Naive thymus-derived CD4-positive, alpha-beta T cell (primary cell): Measurements from ENCODE around the gene OLFML2A. TPM values are rescaled to one million over a fixed set of nuclear protein-coding genes. Genes with fewer than 3 reads are reported as not detected.
"Not testable (repeated sequence)": the region's sequence is repeated elsewhere in the genome, so short reads cannot be mapped to it uniquely, and the experiment has no call there.

Experiments
- ATAC-seq: fragments of 150-1000 bp; cut with Tn5 transposase; 2 replicates; pipeline ENCODE4 v1.10.0; 2021; ENCODE audit warnings: mild to moderate bottlenecking, moderate library complexity
- CTCF ChIA-PET: fragments of 350-600 bp; sonication (Branson Sonifier 250); formaldehyde crosslinking; loops from one replicate; lab custom pipeline; 2021; ENCODE audit warnings: antibody characterized with exemption; lab: Charles Lee
- POLR2A ChIA-PET: fragments of 350-600 bp; sonication (Branson Sonifier 250); formaldehyde crosslinking; loops from one replicate; lab custom pipeline; 2021; ENCODE audit warnings: antibody characterized with exemption, inconsistent platforms; lab: Charles Lee
- DNase-seq, 9 donors: peaks; one replicate each; pipeline versions ENCODE4 v3.0.0 to v3.0.0-alpha.2; 2020 to 2022; ENCODE audit warnings: mixed read lengths in 1 of 9
- H3K27ac ChIP-seq: one replicate; pipeline ENCODE4 v1.7.0; 2013; ENCODE audit warnings: mild to moderate bottlenecking, low read depth, low read length, moderate library complexity
- H3K27me3 ChIP-seq, 2 donors: one replicate each; pipeline ENCODE4 v1.7.0; 2013; ENCODE audit warnings: low read length in 2 of 2, mild to moderate bottlenecking in 2 of 2, moderate library complexity in 2 of 2; ENCODE audit not compliant: control insufficient read depth in 2 of 2, insufficient read depth in 2 of 2
- H3K36me3 ChIP-seq, 3 experiments: 1 replicate in 2 of 3; 2 replicates in 1 of 3; pipeline ENCODE4 v1.7.0; 2013; ENCODE audit warnings: low read length in 3 of 3, mild to moderate bottlenecking in 3 of 3, moderate library complexity in 1 of 3; ENCODE audit not compliant: insufficient read depth in 3 of 3, control insufficient read depth in 2 of 3
- H3K4me1 ChIP-seq, 2 donors: one replicate each; pipeline ENCODE4 v1.7.0; 2013; ENCODE audit warnings: low read length in 2 of 2, mild to moderate bottlenecking in 2 of 2, moderate library complexity in 1 of 2; ENCODE audit not compliant: control insufficient read depth in 2 of 2, insufficient read depth in 2 of 2
- H3K4me3 ChIP-seq: 2 replicates; pipeline ENCODE4 v1.7.0; 2013; ENCODE audit warnings: mild to moderate bottlenecking, low read length
- H3K9me3 ChIP-seq, 3 experiments: 1 replicate in 2 of 3; 2 replicates in 1 of 3; pipeline ENCODE4 v1.7.0; 2013; ENCODE audit warnings: low read length in 3 of 3; ENCODE audit not compliant: control insufficient read depth in 2 of 3
- H3K27ac Mint-ChIP-seq, 9 donors: one replicate each; pipeline ENCODE4 v1.8.0; 2020 to 2022; ENCODE audit warnings: mixed read lengths in 9 of 9, mild to moderate bottlenecking in 8 of 9, moderate library complexity in 5 of 9, inconsistent platforms in 2 of 9
- H3K27me3 Mint-ChIP-seq, 5 donors: one replicate each; pipeline ENCODE4 v1.8.0; 2021 to 2022; ENCODE audit warnings: mixed read lengths in 5 of 5, mild to moderate bottlenecking in 1 of 5
- H3K36me3 Mint-ChIP-seq, 5 donors: one replicate each; pipeline ENCODE4 v1.8.0; 2020 to 2022; ENCODE audit warnings: mixed read lengths in 5 of 5, mild to moderate bottlenecking in 3 of 5, inconsistent platforms in 1 of 5
- H3K4me1 Mint-ChIP-seq, 7 donors: one replicate each; pipeline ENCODE4 v1.8.0; 2020 to 2022; ENCODE audit warnings: mixed read lengths in 7 of 7, mild to moderate bottlenecking in 3 of 7, inconsistent platforms in 1 of 7
- H3K4me3 Mint-ChIP-seq, 10 donors: one replicate each; pipeline ENCODE4 v1.8.0; 2020 to 2022; ENCODE audit warnings: mild to moderate bottlenecking in 10 of 10, mixed read lengths in 10 of 10, moderate library complexity in 6 of 10, inconsistent platforms in 2 of 10
- H3K9me3 Mint-ChIP-seq, 11 donors: one replicate each; pipeline ENCODE4 v1.8.0; 2020 to 2022; ENCODE audit warnings: mixed read lengths in 11 of 11, mild to moderate bottlenecking in 4 of 11, inconsistent platforms in 1 of 11, moderate library complexity in 1 of 11
- intact Hi-C, 2 donors: fragments of 100-400 bp; cut with micrococcal nuclease; formaldehyde crosslinking; loops; one replicate each; pipeline ENCODE4 v1.15.1; 2023
- polyA plus RNA-seq, 2 donors: library from polyadenylated mRNA; unstranded; fragments of 300-500 nt; fragmentation: Illumina TruSeq; gene quantifications; one replicate each; pipeline ENCODE4 v1.2.3, GENCODE V29; 2021
- total RNA-seq, 6 experiments: library from RNA in 5 of 6; stranded (reverse) in 5 of 6; gene quantifications; 1 replicate in 5 of 6; 2 replicates in 1 of 6; pipeline ENCODE4 v1.2.3 and lab custom pipeline; 2021 to 2026

OLFML2A gene
- total and polyA plus RNA-seq, 7 experiments from 2014 or later = 0.51 TPM; not detected in 6

DNA sequence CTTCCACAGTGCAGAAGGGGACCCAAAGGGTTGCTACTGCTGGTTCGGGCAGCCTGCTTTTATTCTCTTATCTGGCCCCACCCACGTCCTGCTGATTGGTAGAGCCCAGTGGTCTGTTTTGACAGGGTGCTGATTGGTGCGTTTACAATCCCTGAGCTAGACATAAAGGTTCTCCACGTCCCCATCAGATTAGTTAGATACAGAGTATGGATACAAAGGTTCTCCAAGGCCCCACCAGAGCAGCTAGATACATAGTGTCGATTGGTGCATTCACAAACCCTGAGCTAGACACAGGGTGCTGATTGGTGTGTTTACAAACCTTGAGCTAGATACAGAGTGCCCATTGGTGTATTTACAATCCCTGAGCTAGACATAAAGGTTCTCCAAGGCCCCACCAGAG, 61.2 kb downstream of the OLFML2A start:
- ATAC-seq, H3K4me1 ChIP-seq, H3K36me3 ChIP-seq, H3K4me1 Mint-ChIP-seq, DNase-seq, POLR2A ChIA-PET, CTCF ChIA-PET, H3K4me3 ChIP-seq, H3K27ac ChIP-seq, H3K27ac Mint-ChIP-seq, H3K9me3 ChIP-seq, intact Hi-C loops, H3K36me3 Mint-ChIP-seq, H3K27me3 ChIP-seq, H3K9me3 Mint-ChIP-seq: not testable (repeated sequence)
- peak overlapping the region in 2 of 10 donors; percentile 23 to 54 for H3K4me3 Mint-ChIP-seq
- H3K27me3 Mint-ChIP-seq = peaks cover 19 to 36% (median 23%) of the 10 kb centered on the region in 5 donors

DNA sequence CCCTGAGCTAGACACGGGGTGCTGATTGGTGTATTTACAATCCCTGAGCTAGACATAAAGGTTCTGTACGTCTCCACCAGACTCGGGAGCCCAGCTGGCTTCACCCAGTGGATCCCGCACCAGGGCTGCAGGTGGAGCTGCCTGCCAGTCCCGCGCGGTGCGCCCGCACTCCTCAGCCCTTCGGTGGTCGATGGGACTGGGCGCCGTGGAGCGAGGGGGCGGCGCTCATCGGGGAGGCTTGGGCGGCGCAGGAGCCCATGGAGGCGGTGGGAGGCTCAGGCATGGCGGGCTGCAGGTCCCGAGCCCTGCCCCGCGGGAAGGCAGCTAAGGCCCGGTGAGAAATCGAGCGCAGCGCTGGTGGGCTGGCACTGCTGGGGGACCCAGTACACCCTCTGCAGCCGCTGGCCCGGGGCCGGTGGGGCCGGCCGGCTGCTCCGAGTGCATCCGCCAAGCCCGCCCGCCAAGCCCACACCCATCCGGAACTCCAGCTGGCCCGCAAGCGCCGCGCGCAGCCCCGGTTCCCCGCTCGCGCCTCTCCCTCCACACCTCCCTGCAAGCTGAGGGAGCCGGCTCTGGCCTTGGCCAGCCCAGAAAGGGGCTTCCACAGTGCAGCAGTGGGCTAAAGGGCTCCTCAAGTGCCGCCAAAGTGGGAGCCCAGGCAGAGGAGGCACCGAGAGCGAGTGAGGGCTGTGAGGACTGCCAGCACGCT, 61.8 kb downstream of the OLFML2A start:
- H3K9me3 ChIP-seq, H3K9me3 Mint-ChIP-seq, DNase-seq, H3K27ac Mint-ChIP-seq, H3K4me1 ChIP-seq, H3K36me3 ChIP-seq, CTCF ChIA-PET, H3K4me1 Mint-ChIP-seq, H3K27ac ChIP-seq, H3K4me3 ChIP-seq, intact Hi-C loops, H3K27me3 ChIP-seq, ATAC-seq, POLR2A ChIA-PET, H3K36me3 Mint-ChIP-seq: not testable (repeated sequence)
- peaks cover 19 to 36% (median 23%) of the 10 kb centered on the region in 5 donors for H3K27me3 Mint-ChIP-seq
- peak overlapping the region in 2 of 10 donors; percentile 23 to 41 for H3K4me3 Mint-ChIP-seq

DNA sequence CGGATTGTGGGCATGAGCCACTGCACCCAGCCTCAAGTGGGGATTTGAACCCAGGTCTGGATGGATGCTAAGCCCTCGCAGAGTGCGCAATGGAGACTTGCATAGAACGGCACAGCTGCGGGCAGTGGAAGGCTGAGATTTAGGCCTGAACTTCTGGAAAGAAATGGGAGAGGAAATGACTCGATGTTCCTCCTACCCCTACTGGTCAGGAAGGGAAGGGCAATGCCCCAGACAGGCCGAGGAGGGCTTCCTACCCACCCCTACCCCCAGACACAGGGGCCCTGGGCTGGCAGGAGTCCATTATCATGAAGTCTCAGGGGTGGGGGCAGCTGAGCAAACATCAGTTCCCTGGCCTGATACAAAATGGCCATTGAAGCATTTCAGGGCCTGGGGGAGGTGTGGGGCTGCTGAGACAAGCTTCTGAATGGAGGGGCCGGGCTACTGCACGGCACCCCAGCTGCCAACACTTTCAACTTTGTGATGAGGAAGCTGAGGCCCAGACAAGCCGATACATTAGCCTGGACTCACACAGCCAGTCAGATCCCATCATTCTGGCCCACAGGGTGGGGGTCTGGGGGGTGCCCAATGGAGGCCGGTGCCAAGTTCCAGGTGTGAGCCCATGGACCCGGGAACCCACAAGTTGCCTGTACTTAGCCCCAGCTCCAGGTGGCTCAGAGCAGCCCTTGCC, 62.8 kb downstream of the OLFML2A start:
- peak overlapping the region in 1 of 10 donors; percentile 13 for H3K4me3 Mint-ChIP-seq

DNA sequence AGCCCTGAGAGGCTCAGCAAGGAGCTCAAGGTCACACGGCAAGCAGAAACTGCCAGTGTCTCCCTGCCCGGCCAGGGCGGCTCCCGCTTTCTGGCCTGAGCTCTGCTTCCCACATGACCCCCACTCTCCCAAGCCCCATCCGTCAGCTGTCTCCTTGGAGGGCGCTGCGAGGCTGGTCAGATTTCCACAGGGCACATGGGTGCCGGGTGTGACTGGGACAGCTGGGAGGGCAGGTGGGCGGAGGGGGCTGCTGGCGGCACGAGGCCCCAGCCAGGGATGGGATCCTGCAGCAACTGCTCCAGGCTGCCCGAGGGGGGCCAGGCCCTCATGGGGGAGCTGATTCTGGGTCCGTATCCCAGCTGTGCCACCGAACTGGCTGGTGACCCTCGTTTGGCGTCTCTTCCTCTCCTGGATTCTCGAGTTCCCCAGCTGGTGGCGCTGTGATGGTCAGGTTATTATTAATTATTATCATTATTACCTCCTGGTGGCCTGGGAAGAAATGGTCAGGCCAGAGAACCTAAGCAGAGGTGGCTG, 63.4 kb downstream of the OLFML2A start:
- no peak overlapping the region for H3K27ac Mint-ChIP-seq
- H3K36me3 ChIP-seq = no peaks in the 10 kb centered on the region
- peaks cover 16 to 27% (median 24%) of the 10 kb centered on the region in 5 donors for H3K27me3 Mint-ChIP-seq
- DNase-seq (no peak), ATAC-seq (no peak)
- H3K27ac ChIP-seq = no peak overlapping the region
- no peak overlapping the region for H3K4me3 ChIP-seq
- CTCF ChIA-PET = interaction anchor here (0.8 kb wide), 1 partner anchor 11 kb away, joined by 3 read pairs; no protein-coding TSS in a partner anchor
- no peaks in the 10 kb centered on the region for H3K9me3 ChIP-seq
- H3K36me3 Mint-ChIP-seq = no peaks in the 10 kb centered on the region
- no peaks in the 10 kb centered on the region for H3K4me1 ChIP-seq
- peaks cover 0 to 2% (median 0%) of the 10 kb centered on the region in 11 donors for H3K9me3 Mint-ChIP-seq
- intact Hi-C loops = no loop called here
- no peak overlapping the region for H3K4me3 Mint-ChIP-seq
- POLR2A ChIA-PET = no interaction called here
- peaks cover 0 to 3% of the 10 kb centered on the region in 2 donors for H3K27me3 ChIP-seq
- peaks cover 0 to 2% (median 0%) of the 10 kb centered on the region in 7 donors for H3K4me1 Mint-ChIP-seq

More for the DNA sequence above, 62.8 kb downstream of the OLFML2A start:
- ChIA-PET CTCF (interaction anchor here (0.8 kb wide), 1 partner anchor 12 kb away, joined by 3 read pairs; no protein-coding TSS in a partner anchor), POLR2A (no interaction called here)
- Histone ChIP-seq H3K27ac (no peak overlapping the region), H3K9me3 (no peaks in the 10 kb centered on the region), H3K27me3 (peaks cover 0 to 3% of the 10 kb centered on the region in 2 donors), H3K4me1 (no peaks in the 10 kb centered on the region), H3K36me3 (no peaks in the 10 kb centered on the region), H3K4me3 (no peak overlapping the region)
- ATAC-seq (peak; percentile 41), DNase-seq (no peak)
- H3K36me3 Mint-ChIP-seq = no peaks in the 10 kb centered on the region
- intact Hi-C loops = no loop called here
- H3K9me3 Mint-ChIP-seq = peaks cover 0 to 2% (median 0%) of the 10 kb centered on the region in 11 donors
- H3K27me3 Mint-ChIP-seq = peaks cover 17 to 31% (median 24%) of the 10 kb centered on the region in 5 donors
- peaks cover 0 to 2% (median 0%) of the 10 kb centered on the region in 7 donors for H3K4me1 Mint-ChIP-seq
- H3K27ac Mint-ChIP-seq = no peak overlapping the region

DNA sequence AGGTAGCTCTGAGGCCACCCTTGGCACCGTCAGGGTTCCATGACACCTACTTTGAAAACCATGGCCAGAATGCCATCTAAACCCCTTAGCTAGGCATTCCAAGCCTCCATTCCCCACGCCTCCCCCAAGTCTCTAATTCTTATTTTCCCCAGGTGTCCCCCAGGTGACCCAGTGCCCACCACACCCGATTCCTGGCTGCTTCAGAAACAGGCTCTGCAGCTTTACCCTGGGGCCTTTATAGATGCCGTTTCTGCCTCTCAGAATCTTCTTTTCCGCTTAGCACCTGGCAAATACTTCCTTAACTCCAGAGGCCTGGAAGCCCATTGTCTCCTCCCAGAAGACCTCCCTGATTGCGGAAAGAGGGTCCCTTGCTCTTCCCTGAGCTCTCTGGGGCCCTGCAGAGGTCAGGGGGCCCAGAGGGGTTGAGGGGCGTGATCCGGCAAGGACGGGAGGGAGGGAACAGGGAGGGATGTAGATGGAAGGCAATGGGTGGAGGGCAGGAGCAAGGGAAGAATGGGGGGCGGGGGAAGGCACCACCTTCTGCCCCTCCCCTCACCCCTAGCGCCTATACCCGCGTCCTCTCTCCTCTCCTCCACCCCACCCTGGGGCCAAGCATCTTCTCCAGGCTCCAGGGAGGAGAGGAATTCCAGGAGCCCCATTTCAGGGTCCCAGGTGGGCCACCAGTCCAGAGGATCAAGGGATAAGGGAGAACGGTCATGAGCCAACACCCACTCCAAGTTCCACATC, 64.3 kb downstream of the OLFML2A start:
- ATAC-seq (no peak), DNase-seq (no peak)
- H3K4me3 ChIP-seq = no peak overlapping the region
- no peaks in the 10 kb centered on the region for H3K36me3 Mint-ChIP-seq
- H3K4me3 Mint-ChIP-seq = no peak overlapping the region
- peaks cover 0 to 3% of the 10 kb centered on the region in 2 donors for H3K27me3 ChIP-seq
- H3K36me3 ChIP-seq = no peaks in the 10 kb centered on the region
- peaks cover 0 to 2% (median 0%) of the 10 kb centered on the region in 7 donors for H3K4me1 Mint-ChIP-seq
- POLR2A ChIA-PET = no interaction called here
- peaks cover 17 to 24% (median 22%) of the 10 kb centered on the region in 5 donors for H3K27me3 Mint-ChIP-seq
- no peak overlapping the region for H3K27ac ChIP-seq
- peak overlapping the region in 1 of 9 donors; percentile 84 for H3K27ac Mint-ChIP-seq
- H3K4me1 ChIP-seq = no peaks in the 10 kb centered on the region
- H3K9me3 ChIP-seq = no peaks in the 10 kb centered on the region
- CTCF ChIA-PET = interaction anchor here (0.7 kb wide), 1 partner anchor 47 kb away, joined by 3 read pairs; no protein-coding TSS in a partner anchor
- intact Hi-C loops = no loop called here
- H3K9me3 Mint-ChIP-seq = peaks cover 0 to 2% (median 0%) of the 10 kb centered on the region in 11 donors

DNA sequence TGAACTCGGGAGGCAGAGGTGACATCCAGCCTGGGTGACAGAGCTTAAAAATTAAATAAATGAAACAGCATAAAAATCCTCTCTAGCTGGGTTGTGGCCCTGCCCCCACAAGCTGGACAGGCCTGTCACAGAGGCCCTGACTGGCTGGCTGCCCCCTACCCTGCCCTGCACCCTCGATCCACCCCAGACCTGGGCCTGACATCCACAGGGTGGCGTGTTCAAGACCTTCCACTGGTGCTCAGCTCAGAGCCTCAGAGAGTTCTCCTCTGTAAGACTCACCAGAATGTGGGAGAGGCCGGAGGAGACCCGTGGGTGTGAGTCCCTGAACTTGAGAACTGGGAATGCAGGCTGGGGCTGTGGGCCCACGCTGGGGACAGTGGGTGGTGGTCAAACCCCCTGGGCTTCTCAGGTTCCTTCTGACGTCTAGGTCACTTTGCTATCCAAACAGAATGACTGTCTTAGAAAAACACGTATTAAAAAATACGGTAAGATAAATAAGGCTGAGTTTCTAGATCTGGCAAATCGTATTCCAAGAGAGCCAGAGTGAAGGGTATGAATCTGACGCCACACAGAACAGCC, 66.6 kb downstream of the OLFML2A start:
- Histone ChIP-seq H3K27me3 (peaks cover 0 to 3% of the 10 kb centered on the region in 2 donors), H3K27ac (no peak overlapping the region), H3K4me3 (no peak overlapping the region), H3K36me3 (no peaks in the 10 kb centered on the region), H3K4me1 (no peaks in the 10 kb centered on the region), H3K9me3 (no peaks in the 10 kb centered on the region)
- Mint-ChIP-seq H3K4me1 (peaks cover 0 to 2% (median 0%) of the 10 kb centered on the region in 7 donors), H3K9me3 (peaks cover 0 to 2% (median 0%) of the 10 kb centered on the region in 11 donors), H3K27me3 (peaks cover 9 to 21% (median 12%) of the 10 kb centered on the region in 5 donors), H3K36me3 (no peaks in the 10 kb centered on the region), H3K27ac (no peak overlapping the region), H3K4me3 (no peak overlapping the region)
- ChIA-PET CTCF (no interaction called here), POLR2A (no interaction called here)
- ATAC-seq = no peak
- DNase-seq = no peak
- intact Hi-C loops = no loop called here
